Esophagus muscularis mucosa (tissue), 4 donors: ENCODE data around the gene PHGDH. TPM values are rescaled to one million over a fixed set of nuclear protein-coding genes. Genes with fewer than 3 reads are reported as not detected.

Experiments used
- DNase-seq: peaks from one replicate; pipeline ENCODE4 v3.0.0-alpha.2; 2017; ENCODE audit errors: extremely low spot score
- H3K27ac ChIP-seq, 4 donors: fragments of 200-600 bp; sonication (generic); replicated peaks in 1 of 4; 1 replicate in 3 of 4; 2 replicates in 1 of 4; pipeline ENCODE4 v1.5.1; 2016 to 2019; ENCODE audit warnings: mild to moderate bottlenecking in 1 of 4
- H3K27me3 ChIP-seq, 4 donors: fragments of 200-600 bp; sonication (generic); one replicate each; pipeline versions ENCODE4 v1.5.1 to v1.6.0; 2016 to 2019
- H3K36me3 ChIP-seq, 4 donors: fragments of 200-600 bp; sonication (generic); one replicate each; pipeline ENCODE4 v1.5.1; 2016 to 2019
- H3K4me1 ChIP-seq, 4 donors: fragments of 200-600 bp; sonication (generic); one replicate each; pipeline ENCODE4 v1.5.1; 2016 to 2019
- H3K4me3 ChIP-seq, 4 donors: fragments of 200-600 bp; sonication (generic); 1 replicate in 2 of 4; 2 replicates in 2 of 4; pipeline ENCODE4 v1.5.1; 2016 to 2019; ENCODE audit warnings: mild to moderate bottlenecking in 4 of 4, moderate library complexity in 1 of 4
- H3K9me3 ChIP-seq, 4 donors: fragments of 200-600 bp; sonication (generic); 1 replicate in 3 of 4; 2 replicates in 1 of 4; pipeline ENCODE4 v1.5.1; 2016 to 2019
- EP300 ChIP-seq: sonication (generic); formaldehyde crosslinking; IDR thresholded peaks from one replicate; pipeline ENCODE4 v1.6.1; 2017; ENCODE audit warnings: antibody characterized with exemption
- POLR2A ChIP-seq: fragments of 450-650 bp; IDR thresholded peaks from one replicate; pipeline ENCODE4 v1.6.1; 2017; ENCODE audit warnings: antibody characterized with exemption, moderate library complexity, mild to moderate bottlenecking, low read depth
- POLR2AphosphoS5 ChIP-seq, 2 donors: sonication (generic); formaldehyde crosslinking; IDR thresholded peaks; one replicate each; pipeline ENCODE4 v1.6.1; 2017; ENCODE audit warnings: antibody characterized with exemption in 2 of 2
- WGBS: methylation state at CpG from one replicate; pipeline ENCODE4 v1.1.5; 2018; 5-methylcytosine and 5-hydroxymethylcytosine counted together
- intact Hi-C: fragments of 100-400 bp; cut with DNase I; formaldehyde crosslinking; loops from one replicate; pipeline ENCODE4 v1.15.1; 2023
- total RNA-seq, 4 donors: library from RNA; depleted of rRNA; stranded (reverse); fragments of >200 nt; gene quantifications; one replicate each; pipeline versions ENCODE4 v1.1.0 to v1.2.1, GENCODE V29; 2016
- TF ChIP-seq, protein P1 (sequence below), 3 experiments: fragments of 200-600 bp in 2 of 3; fragments of 450-650 bp in 1 of 3; sonication (generic) in 2 of 3; IDR thresholded peaks; one replicate each; pipeline ENCODE4 v1.5.1; 2017 to 2019; ENCODE audit warnings: antibody characterized with exemption in 3 of 3, mild to moderate bottlenecking in 2 of 3, moderate library complexity in 1 of 3

The PHGDH gene
- total RNA-seq, 4 donors from 2014 or later = 20.3 to 42.7 (median 21.9) TPM

DNA sequence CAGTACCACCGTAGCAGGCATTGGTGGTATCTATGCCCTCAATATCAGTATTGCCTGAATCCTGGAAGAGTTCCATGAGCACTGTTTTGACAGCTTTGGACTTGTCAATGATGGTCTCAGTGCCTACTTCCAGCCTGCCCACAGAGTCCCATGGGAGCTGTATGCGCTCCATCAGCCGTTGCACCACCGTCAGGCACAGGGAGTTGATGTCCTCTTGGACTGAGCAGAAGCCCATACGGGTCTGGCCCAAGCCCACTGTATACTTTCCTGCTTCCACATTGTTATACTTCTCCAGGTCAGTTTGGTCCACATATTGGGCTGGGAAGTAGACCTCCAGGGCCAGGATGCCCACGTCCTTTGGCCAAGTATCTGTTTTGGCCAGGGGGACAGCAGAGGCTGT is 52.5 kb downstream of the PHGDH start:
- intact Hi-C loops = no loop called here
- Histone ChIP-seq H3K4me1 (peaks cover under 1 to 32% (median 22%) of the 10 kb centered on the region in 4 donors), H3K36me3 (peaks cover 0 to 17% (median 0%) of the 10 kb centered on the region in 4 donors), H3K27ac (no peak overlapping the region), H3K4me3 (no peak overlapping the region), H3K27me3 (no peaks in the 10 kb centered on the region), H3K9me3 (no peaks in the 10 kb centered on the region)
- WGBS = 83% methylated on average over 5 of the region's 6 CpGs
- no peak for TF ChIP-seq POLR2AphosphoS5 (IDR thresholded peaks at IDR 0.05)
- no peak for TF ChIP-seq POLR2A
- TF ChIP-seq, protein P1, sequence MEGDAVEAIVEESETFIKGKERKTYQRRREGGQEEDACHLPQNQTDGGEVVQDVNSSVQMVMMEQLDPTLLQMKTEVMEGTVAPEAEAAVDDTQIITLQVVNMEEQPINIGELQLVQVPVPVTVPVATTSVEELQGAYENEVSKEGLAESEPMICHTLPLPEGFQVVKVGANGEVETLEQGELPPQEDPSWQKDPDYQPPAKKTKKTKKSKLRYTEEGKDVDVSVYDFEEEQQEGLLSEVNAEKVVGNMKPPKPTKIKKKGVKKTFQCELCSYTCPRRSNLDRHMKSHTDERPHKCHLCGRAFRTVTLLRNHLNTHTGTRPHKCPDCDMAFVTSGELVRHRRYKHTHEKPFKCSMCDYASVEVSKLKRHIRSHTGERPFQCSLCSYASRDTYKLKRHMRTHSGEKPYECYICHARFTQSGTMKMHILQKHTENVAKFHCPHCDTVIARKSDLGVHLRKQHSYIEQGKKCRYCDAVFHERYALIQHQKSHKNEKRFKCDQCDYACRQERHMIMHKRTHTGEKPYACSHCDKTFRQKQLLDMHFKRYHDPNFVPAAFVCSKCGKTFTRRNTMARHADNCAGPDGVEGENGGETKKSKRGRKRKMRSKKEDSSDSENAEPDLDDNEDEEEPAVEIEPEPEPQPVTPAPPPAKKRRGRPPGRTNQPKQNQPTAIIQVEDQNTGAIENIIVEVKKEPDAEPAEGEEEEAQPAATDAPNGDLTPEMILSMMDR (IDR thresholded peaks at IDR 0.05) = no peak
- TF ChIP-seq EP300 = no peak
- DNase-seq = peak; percentile 89

DNA sequence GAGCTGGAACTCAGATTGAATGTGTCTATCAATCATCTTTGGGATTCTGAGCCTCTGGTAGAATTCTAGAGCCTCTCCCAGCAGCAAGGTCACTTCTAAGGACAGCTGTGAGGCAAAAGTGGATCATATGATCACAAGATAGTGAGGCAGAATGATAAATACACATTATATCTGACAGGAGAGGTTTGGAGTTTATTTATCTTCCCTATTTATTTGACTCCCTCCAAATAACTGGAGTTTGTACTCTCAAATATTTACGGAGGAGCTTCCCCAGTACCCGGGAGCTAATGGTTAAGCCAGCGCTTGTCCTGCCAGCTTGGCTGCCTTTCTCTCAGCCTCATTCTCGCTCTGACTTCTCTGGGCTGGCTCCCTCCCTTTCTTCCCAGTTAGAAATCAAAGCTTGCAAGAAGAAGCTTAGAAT is 54.6 kb downstream of the PHGDH start:
- Histone ChIP-seq H3K36me3 (peaks cover 0 to 7% (median 0%) of the 10 kb centered on the region in 4 donors), H3K4me1 (peaks cover 4 to 32% (median 22%) of the 10 kb centered on the region in 4 donors), H3K27ac (peak overlapping the region; percentile 4 to 52 (median 34)), H3K27me3 (no peaks in the 10 kb centered on the region), H3K4me3 (no peak overlapping the region), H3K9me3 (no peaks in the 10 kb centered on the region)
- WGBS = 42% methylated on average over 4 of the region's 4 CpGs
- DNase-seq = peak; percentile 88
- TF ChIP-seq, protein P1 (IDR thresholded peaks at IDR 0.05) = no peak
- TF ChIP-seq POLR2AphosphoS5 (IDR thresholded peaks at IDR 0.05) (no peak), POLR2A (no peak), EP300 (no peak)
- intact Hi-C loops = no loop called here

GRCh38 chr1:119767486-119767885 is 55.8 kb downstream of the PHGDH start:
- TF ChIP-seq, protein P1 (IDR thresholded peaks at IDR 0.05) = no peak
- no peak for TF ChIP-seq POLR2A
- TF ChIP-seq POLR2AphosphoS5 (IDR thresholded peaks at IDR 0.05) = no peak
- no peaks in the 10 kb centered on the region for H3K9me3 ChIP-seq
- no peak overlapping the region for H3K4me3 ChIP-seq
- intact Hi-C loops = no loop called here
- peaks cover 11 to 32% (median 22%) of the 10 kb centered on the region in 4 donors for H3K4me1 ChIP-seq
- DNase-seq = peak; percentile 7
- no peaks in the 10 kb centered on the region for H3K27me3 ChIP-seq
- H3K27ac ChIP-seq = no peak overlapping the region
- H3K36me3 ChIP-seq = peaks cover 0 to 7% (median 0%) of the 10 kb centered on the region in 4 donors
- WGBS = 63% methylated on average over 2 of the region's 2 CpGs

- Histone ChIP-seq H3K36me3 (no peaks in the 10 kb centered on the region), H3K27me3 (no peaks in the 10 kb centered on the region), H3K4me3 (no peak within 1 kb of the TSS), H3K27ac (peak within 1 kb of the TSS in 1 of 4 donors; percentile 10), H3K9me3 (no peaks in the 10 kb centered on the region), H3K4me1 (peaks cover 15 to 37% (median 28%) of the 10 kb centered on the region in 4 donors)
- WGBS = 67% methylated on average over 8 of the region's 8 CpGs
- intact Hi-C loops = no loop called here
- TF ChIP-seq POLR2AphosphoS5 (IDR thresholded peaks at IDR 0.05) (no peak), EP300 (no peak)
- DNase-seq = peak; percentile 80
These were observed 57.0 kb downstream of the PHGDH start, which contains the start of gene HMGCS2 for GRCh38 chr1:119768778-119769177. Gene HMGCS2 (minus strand): TSS chr1:119768905. CDS start chr1:119768844, 61 bp downstream.

DNA sequence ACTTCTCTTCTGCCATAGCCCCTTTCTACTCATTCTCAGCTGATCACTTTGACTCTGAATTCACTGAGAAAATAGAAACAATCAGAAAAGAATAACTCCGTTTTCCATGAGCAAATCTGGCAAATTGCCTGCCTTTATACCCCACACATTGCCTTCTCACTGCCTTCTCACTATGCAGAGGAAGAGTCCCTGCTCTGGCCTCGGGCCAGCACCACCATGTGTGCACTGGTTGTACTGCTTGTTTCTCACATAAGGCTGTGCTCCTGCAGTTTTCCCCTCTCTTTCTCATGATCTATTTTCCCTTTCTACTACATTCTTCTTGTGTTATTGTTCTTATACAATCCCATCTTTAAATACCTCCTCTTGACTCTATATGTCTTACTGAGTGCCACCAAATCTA is 59.3 kb downstream of the PHGDH start:
- Histone ChIP-seq H3K36me3 (no peaks in the 10 kb centered on the region), H3K9me3 (no peaks in the 10 kb centered on the region), H3K4me3 (no peak overlapping the region), H3K27me3 (no peaks in the 10 kb centered on the region), H3K4me1 (peaks cover 14 to 42% (median 29%) of the 10 kb centered on the region in 4 donors), H3K27ac (no peak overlapping the region)
- peak; percentile 60 for DNase-seq
- 37% methylated on average over 2 of the region's 2 CpGs for WGBS
- intact Hi-C loops = no loop called here
- TF ChIP-seq POLR2A (no peak), EP300 (no peak), POLR2AphosphoS5 (IDR thresholded peaks at IDR 0.05) (no peak)
- TF ChIP-seq, protein P1 (IDR thresholded peaks at IDR 0.05) = no peak
